Breast epithelium (tissue), 3 donors: Measurements from ENCODE around the gene PCDH9.

Source experiments
- CTCF ChIP-seq, 3 donors: fragments of 450-650 bp; IDR thresholded peaks; one replicate each; pipeline ENCODE4 v1.5.1; 2016 to 2017; ENCODE audit warnings: antibody characterized with exemption in 3 of 3, mild to moderate bottlenecking in 3 of 3, moderate library complexity in 3 of 3
- POLR2A ChIP-seq: fragments of 450-650 bp; IDR thresholded peaks from one replicate; pipeline ENCODE4 v1.6.1; 2016; ENCODE audit warnings: antibody characterized with exemption, mild to moderate bottlenecking, moderate library complexity
- POLR2AphosphoS5 ChIP-seq, 3 donors: sonication (generic); formaldehyde crosslinking; IDR thresholded peaks; one replicate each; pipeline ENCODE4 v1.6.1; 2017; ENCODE audit warnings: antibody characterized with exemption in 3 of 3

DNA sequence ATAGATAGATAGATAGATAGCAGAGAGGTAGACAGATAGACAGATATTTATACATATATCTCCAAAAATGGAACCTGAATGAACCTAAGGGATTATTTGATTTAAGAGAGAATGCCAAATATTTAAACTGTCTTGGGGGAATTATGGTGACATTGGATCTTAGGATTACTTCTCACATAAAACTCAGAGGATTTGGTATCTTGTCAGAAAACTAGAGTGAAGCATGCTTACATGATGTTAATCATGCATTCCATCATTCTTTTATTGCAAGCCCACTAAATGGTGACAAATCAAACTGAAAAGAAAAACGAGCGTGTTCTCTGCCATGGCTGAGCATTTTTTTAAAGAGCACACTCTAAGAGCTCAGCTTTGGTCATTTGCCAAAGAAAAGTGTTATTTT, 165.2 kb downstream of the PCDH9 start:
- TF ChIP-seq CTCF (IDR thresholded peaks at IDR 0.05) (no peak), POLR2A (no peak), POLR2AphosphoS5 (IDR thresholded peaks at IDR 0.05) (no peak)
